ENCODE data around the gene COL18A1.

The COL18A1 gene

DNA sequence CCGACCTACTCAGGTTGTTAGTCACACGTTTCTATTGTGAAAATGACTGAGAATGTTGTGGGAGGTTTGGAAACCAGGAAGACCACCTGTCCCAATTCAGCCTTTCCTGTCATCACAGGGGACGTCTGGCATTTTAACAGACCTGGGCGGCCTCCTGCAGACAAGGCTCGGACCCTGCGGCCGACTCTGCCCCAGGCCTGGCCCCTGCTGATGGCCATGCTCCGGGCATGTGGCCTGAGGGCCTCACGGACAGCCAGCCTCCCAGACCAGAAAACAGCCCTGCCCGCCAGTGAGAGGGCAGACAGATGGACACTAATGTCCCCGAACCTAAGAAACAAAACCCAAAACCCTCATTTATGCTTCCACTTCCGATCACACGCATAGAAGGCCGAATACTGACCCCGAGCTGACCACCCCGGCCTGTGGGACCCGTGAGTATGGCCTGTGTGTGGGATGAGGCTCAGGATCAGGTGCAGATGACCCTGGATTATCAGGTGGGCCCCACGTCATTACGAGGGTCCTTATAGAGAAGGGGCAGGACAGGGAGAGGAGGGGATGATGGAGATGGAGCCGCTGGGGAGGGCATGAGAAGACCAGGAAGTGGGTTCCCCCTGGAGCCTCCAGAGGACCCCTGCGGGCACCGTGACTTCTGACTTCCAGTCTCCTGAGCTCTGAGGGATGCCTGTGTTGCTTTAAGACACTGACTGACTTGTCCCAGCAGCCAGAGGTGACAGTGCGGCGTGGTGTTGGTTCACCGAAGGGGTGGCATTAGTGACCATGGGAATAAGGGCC is 9.6 kb downstream of the COL18A1 start:
- no peak for DNase-seq (ENCODE audit: low spot score)

DNA sequence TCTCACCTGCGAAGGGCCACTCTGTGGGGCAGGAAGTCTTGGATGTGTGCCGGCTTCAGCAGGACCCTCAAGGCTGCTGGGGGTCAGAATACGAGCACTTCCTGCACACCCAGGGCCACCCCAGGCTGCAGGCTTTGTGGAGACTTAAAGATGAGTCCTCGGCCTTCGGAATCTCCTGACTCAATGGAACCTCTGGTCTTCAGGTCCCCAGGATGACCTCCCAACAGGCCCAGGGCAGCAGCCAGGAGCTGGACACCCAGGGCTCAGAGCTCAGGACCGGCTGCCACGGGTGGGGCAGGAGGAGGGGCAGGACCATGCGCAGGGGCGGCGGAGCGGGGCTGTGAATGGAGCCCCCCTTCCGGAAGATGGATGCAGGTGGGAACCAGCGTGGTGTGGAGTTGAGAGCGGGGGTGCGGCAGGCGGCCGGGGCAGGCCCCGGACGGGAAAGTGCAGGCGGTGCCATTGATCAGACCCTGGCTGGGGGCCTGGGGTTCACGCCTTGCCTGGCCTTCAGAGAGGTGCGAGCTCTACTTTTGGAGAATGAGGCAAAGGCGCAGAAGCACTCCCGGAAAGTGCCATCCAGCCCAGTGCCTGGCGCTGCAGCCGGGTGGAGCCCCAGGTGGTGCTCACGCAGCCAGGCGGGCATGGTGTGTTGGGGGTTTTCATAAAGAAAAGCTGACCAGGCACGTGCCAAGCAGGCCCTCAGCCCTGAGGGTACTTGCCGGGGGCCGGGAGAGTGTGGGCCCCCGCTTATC is 10.4 kb downstream of the COL18A1 start:
- DNase-seq (ENCODE audit: low spot score), result no peak

DNA sequence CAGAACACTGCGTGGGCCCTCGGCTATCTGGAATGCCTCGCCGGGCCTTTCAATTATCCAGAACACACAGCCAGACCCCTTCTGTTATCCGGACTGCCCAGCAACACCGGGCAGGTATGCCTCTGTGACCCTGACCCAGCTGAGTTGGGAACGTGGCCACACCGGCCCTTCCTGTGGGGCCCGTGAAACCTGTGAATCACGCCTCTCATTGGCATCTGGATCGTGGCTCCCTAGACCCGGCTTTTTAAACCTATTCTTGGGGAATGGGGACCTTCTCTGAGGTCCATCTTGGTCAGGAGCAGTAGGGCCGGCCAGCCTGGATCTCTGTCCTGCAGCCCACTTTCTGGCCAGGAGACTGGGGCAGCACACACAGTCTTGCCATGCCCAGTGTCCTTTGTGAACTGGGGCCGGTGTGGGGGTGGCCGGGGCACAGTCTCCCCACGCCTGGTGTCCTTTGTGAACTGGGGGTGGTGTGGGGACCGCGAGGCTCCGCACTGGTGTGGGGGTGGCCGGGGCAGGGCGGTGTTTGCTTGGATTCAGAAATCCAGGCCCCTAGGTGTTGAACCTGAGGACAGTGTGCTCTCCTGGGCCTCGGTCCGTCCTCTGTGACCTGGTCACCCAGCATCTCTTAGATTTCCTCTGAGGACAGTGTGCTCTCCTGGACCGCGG is 11.1 kb downstream of the COL18A1 start:
- no peak for DNase-seq (ENCODE audit: low spot score)

DNA sequence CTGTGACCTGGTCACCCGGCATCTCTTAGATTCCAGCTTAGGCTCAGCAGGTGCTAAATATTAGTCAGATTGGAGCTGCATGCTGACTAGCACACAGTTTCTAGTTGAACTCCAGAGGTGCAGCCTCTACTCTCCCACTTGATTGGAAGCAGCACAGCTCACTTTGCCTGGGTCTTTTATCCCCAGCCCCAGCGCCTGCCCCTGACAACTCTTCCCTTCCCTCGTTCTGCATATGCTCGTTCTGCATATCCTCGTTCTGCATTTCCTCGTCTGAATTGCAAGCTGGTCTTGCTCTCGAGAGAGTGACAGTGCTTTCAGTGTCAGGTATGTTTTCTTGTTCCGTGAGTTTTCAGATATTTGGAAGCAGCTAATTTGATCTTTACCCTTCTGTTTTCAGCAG is 11.7 kb downstream of the COL18A1 start:
- DNase-seq (ENCODE audit: low spot score), result no peak

DNA sequence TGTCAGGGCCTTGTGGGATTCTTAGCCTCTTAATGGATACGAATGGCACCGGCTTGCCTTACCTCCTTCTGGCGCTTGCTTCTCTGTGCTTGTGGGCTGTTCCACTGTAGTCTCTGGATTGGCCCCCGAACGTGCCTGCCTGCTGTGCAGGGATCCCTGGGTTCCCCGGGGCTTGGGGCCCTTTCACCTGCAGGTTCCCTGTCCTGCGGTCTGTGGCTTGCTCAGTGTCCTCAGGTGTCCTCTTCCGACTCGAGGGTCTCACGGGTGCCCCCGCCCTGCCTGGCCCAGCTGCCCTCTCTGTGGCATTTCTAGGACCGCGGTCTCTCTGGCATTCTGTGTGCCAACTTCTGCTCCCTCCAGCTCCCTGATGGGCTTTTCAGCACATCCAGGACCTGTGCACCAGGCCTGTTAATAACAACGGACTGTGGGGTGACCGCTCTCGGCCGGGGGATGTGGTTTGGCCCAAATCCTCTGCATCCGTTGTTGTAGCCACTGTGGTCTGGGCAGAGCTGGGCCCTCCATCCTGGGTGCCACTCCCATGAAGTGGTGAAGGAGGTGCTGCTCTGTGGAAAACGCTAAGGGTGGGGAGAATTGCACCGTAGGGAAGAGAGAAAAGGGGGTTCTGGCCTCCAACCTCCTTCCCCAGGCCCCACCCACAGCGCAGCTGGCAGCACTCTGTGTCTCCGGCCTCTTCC is 12.4 kb downstream of the COL18A1 start:
- DNase-seq (ENCODE audit: low spot score), result no peak

DNA sequence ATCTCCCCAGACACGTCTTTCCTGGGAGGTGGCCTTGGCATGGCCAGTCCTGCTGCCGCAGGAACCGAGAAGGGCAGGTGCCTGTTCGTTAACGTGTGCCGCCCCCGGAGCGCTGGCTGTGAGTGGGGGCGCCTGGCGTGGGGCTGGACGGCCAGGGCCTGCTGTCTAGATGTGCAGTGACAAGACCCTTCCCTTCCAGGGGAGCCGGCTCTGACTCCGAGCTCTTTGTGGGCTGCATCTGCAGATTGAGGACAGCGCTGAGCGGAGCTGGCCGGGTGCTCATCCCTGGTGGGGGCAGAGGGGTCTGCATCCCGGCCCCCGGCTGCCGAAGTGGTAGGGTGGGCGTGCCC is 13.0 kb downstream of the COL18A1 start:
- DNase-seq (ENCODE audit: low spot score), result no peak

DNA sequence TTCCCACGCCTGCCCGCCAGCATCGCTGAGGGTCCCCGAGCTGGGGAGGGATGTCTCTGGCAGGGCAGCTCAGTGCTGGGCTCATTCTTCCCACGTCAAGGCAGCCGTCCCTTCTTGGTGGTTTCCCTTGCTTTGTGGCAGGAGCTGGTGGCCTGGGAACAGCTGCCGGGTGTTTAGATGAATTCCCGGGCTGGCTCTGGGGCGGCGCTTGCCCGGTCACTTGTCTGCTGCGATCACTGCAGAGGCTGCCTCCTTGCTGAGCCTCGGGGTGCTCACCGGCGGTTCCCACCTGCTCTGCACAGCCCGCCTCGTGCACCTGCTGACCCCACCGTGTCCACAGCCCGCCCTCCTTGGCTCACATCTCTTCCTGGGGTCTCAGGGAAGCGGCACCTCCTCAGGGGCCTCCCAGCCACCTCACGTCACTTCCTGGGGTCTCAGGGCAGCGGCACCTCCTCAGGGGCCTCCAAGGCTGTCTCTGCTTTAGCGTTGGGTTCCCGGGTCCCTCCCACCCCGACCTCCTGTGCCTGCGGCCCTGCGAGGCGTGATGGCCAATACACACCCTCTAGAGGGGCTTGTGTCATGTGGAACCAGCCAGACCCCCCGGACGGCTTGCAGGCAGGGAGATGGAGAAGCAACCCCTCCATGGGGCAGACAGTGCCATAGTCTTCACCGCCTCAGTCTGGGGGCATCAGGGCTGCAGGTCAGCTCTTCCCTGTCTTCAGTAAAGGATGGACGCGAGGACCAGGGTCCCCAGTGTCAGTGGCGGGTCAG is 13.5 kb downstream of the COL18A1 start:
- no peak for DNase-seq (ENCODE audit: low spot score)

DNA sequence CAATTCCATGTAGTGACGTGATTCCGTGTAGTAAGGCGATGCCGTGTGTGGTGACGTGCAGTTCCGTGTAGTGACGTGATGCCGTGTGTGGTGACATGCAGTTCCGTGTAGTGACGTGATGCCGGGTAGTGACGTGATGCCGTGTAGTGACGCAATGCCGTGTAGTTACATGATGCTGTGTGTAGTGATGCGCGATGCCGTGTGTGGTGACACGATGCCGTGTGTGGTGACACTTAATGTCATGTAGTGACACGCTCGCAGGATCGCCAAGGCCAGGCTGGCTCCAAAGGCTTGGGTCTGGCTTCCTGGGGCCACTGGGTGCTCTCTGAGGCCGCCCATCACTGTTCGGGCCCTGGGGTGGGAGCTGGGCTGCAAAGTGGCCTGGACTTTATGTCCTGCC is 14.2 kb downstream of the COL18A1 start:
- no peak for DNase-seq (ENCODE audit: low spot score)

DNA sequence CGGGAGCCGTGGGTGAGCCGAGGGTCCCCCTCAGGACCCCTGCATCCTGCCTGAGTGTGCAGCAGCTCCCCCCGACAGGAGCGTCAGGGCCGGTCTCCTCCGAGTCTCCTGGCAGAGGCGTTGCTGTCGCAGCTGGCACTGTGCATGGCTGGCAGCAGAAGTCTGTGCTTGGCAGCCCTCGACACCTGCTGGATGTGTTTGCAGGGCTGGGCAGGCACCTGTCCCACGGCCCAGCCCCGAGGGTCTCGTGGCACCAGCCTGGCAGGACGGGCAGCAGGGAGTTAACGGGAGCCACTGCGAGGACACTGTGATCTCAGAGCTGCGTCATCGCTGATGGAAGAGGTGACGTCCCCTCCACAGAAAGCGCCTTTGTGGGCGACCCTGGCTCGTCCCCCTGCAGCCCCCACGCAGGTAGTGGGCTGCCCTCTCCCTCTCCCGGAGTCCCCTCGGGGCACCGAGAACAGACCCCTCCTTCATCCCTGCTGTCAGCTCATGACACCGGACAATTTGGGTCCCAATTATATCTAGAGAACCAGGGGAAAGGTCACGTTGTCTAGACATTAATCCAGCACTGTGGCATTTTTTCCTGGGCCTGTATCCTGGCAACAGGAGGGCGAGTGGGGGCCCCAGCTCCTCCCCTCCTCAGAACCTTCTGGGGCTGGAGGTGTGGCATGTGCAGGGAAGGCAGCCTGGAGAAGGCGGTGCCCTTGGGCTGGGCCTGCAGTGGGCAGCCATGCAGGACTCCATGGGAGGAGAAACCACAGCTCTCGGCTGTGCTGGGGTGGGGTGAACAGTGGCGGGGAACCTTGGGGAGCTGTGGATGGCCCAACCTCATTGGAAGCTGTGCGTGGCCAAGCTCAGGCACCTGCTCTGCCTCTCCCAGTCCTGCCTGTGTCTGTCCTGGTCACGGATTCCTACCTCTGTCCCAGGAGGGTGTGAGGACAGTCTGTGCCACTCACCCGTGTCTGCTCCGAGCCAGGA is 15.4 kb downstream of the COL18A1 start:
- no peak for DNase-seq (ENCODE audit: low spot score)

DNA sequence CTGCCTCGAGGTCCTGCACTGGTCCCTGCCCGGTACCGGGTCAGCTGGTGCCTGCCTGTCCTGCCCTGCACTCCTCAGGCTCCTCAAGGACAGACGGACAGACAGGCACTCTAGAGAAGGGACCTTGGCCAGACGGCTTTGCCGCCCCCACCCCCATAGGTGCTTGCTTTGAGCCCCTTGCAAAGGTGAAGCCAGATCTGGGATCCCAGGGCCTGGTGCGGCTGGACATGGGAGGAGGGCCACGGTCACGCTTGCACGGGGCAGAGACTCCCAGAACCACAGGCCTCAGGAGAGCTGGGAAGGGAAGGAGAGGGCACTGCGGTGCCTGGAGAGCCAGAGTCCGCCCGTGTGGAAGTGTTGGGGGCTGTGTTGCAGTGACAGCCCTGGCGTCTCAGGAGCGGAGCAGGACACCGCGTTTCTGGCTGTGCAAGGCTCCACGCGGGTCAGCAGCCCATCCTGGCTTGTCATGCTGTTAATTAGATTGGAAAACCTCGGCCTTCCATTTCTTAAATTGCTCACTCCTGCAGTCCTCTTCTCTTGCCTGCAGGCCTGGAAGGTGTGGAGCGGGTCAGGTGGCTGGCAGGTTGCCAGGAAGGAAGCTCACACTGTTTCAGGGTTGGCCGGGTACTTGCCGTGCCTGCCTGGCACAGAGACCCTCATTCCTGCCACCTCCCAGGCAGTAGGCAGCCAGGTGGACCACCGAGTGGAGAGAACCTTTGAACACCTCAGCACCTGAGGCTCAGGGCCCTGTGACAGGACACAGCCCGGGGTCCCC is 16.3 kb downstream of the COL18A1 start:
- DNase-seq (ENCODE audit: low spot score), result no peak

DNA sequence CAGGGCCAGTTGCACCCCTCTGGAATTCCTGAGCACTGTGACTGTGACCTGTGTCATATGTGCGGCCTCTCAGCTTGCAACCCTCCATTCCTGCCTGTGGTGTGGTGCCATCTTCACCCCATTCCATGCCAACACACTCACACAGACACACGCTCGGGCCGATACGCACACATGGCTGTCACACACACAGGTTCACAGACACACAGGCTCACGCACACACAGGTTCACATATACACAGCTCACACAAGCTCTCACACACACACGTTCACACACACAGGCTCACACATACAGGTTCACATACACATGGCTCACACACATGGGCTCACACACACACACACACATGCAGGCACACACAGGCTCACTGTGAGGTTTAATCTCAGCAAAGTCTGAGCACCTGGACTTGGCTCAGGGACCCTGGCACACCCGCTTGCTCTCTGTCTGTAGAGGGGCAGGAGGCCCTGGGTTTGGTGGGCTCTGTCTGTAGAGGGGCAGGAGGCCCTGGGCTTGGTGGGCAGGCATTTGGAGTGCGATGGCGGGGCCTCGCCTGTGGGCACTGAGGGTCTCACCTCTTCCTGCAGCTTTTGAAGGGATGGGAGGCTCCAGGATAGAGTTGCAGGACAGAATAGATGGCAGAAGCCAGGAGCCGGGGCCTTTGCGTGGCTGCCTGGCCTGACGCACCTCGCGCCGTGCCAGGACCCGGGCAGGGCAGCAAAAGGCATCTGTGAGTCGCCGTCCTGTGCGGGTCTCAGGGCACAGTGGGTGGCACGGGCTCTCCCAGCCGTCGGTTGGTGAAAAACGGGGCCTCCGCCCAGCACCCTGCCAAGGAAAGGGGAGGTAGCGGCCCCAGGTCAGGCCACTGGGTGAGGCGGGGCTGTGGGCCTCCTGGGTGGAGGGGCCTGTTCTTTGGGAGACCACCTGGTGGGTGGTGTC is 17.1 kb downstream of the COL18A1 start:
- no peak for DNase-seq (ENCODE audit: low spot score)

DNA sequence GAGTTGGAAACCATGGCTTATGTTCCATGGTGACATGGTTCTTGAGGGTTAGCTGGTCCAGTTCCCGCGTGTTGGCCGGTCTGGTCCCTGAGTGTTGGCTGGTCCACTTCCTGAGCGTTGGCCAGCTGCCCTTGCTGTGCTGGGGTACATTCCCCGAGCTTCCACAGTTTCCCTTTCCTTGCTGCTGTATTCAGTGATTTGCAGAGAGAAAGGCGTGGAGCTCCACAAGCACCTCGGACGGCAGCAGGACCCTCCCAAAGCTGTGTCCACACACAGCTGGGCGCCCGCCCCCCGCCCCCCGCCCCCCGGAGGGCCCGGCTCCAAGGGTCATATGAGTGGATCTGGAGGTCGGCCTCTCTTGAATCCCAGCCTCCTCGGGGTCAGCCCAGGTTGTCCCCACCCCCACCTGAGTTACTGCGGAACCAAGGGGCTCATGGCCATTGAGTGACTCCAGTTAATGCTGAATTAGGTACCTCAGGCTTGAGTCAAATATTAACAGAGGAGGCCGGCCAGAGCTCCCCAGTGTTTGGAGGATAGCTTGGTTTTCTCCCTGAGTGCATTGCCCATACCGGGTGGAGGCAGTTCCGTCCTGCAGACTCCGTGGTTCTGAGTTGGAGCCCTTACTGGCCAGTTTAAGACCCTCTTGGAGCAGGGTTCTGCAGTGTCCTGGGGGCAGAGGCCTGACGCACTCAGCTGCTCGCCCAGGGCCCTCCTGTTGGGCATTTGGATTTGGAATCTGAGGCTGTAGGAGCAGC is 18.4 kb downstream of the COL18A1 start:
- DNase-seq (ENCODE audit: low spot score), result no peak

DNA sequence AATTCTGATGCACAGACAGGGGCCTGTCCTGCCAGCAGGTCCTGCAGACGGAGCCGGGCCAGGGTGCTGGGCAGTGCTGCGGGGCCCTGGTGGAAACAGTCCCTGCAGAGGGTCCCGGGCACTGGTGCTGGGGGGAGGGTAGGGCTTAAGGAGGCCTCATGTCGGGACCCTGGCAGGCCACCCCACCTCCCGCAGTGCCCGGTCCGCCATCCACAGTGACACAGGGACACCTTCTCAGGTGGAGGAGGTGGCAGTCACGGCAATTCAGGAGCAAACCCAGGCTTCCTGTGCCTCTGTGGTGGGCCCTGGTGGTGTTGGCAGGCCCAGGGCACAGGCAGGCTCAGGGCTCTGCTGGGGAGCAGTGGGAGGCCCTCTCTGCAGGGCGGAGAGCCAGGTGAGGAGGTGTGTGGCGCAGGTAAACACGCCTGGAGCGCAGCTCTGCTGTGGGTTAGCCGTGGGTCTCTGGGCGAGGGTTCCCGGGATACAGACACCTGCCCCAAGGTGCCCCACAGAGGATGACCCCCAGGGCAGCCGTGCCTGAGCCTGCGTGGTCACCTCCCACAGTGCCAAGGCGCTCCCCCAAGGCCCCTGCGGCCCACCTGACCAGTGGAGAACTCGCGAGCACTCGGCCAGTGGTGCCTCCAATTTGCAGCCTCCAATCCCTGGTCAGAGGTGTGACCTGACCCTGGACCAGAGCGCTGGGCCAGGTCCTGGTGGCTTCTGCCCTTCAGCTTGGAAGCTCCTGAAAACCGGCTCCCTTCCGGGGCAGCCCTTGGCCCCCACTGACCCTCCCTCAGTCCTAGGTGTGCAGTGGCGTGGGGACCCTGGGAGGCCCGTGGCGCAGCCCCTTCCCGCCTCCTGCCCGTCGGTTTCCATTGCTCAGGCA is 19.2 kb downstream of the COL18A1 start:
- DNase-seq (ENCODE audit: low spot score), result no peak

DNA sequence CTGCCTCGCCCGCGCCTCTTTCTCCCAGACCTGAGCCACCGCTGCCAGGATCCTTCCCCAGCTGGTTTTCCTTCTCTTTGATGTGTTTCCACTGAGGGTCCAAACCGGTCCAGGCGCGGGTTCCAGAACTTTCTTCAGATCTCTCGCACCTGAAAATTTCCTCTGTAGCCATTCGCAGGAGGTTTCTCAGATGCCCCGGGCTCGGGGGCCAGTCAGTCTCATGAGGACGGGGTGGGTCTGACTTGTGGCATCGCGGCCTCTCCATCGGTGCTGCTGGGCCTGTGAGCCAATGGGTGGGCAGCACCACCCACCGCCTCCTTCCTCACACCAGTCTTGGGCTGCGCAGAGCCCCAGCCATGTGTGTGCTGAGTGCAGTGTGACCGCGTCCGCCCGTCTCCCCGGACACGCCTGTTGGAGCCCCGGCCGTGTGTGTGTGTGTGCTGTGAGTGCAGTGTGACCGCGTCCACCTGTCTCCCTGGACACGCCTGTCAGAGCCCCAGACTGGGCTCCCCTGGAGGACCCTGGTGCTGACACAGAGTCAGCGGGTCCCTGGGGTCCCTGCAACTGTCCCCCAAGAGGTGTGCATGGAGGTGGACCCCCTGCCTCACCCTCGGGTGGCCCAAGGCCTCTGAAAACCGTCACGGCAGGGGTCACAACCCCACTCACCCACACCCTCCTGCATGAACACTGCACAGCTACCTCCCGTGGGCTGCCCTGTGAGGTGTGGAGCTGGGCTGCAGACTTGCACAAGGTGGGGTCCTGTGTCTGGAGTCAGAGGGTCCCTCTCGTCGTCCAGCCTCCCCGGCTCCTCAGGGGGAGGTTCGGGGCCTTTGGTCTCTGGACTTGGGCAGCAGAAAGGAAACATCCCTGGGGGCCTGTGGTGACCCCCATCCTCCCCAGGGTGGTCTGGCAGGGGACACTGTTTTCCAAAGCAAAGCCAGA is 20.2 kb downstream of the COL18A1 start:
- no peak for DNase-seq (ENCODE audit: low spot score)

Measured in GM03348 (cell line).